AG08396 (cell line): ENCODE results near the gene PDE4D.
"Not testable (repeated sequence)": the region's sequence is repeated elsewhere in the genome, so short reads cannot be mapped to it uniquely, and the experiment has no call there.

Experiments used
- DNase-seq: peaks from one replicate; pipeline ENCODE4 v3.0.0; 2012; ENCODE audit warnings: low spot score, mixed read lengths

PDE4D gene

GRCh38 chr5:59799668-59800346 is 93.7 kb downstream of the PDE4D start:
- DNase-seq = peak; percentile 33

DNA sequence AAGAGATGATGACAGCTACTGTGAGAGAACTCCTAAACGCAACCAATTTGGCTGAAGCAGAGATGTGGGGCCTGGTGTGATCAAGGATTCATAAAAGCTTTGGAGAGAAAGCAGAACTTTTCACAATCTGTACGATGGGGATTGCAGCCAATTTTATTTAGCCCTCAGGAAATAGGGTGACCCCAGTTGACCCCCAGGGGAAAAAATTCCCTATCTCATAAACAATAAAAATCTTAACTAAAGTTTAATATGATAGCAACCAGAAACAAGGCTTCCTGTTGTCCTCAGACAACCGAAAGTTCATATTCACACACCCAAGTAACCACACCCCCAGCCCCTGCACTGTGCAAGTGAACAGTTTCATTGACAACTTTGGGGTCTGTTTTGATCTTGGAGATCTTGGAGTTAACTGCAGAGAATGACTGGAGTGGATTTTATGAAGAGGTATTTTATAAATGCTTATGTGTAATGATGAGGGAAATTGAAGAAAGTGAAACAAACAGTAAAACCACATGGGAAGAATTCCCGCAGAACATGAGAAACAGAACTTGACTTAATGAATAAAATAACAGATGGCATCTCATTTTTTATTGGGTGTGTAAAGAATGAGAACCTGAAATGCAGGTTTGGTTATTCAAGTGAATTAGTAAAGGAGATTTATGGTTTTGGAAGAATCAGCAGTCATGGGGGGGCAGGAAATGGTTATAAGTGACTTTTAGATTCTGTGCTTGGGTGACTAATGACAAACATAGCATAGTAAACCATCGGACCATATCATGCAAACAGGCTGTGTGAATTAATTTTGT is 94.5 kb downstream of the PDE4D start:
- DNase-seq = no peak

DNA sequence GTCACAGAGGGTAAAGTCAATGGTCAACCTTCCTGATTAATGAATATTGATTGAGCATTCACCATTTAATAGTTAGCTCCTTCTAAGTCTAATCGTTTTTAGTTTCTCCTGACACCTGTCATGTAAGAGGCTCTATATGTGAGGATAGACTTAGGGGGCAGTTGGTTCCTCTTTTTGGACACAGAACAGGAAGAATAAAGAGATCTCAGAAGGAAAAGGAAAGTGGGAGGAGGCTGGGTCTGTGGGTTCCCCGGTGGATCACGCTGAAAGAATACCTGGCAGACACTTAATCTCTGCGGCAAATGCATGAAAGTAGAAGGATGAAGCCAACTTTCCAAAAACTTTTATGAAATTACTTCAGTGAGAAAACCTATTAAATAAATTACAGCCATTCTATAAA is 98.4 kb downstream of the PDE4D start:
- DNase-seq = no peak

- peak; percentile 41 for DNase-seq
Observed at GRCh38 chr5:59792983-59793585, 100.4 kb downstream of the PDE4D start.

GRCh38 chr5:59791617-59792016 is 101.9 kb downstream of the PDE4D start:
- no peak for DNase-seq

DNA sequence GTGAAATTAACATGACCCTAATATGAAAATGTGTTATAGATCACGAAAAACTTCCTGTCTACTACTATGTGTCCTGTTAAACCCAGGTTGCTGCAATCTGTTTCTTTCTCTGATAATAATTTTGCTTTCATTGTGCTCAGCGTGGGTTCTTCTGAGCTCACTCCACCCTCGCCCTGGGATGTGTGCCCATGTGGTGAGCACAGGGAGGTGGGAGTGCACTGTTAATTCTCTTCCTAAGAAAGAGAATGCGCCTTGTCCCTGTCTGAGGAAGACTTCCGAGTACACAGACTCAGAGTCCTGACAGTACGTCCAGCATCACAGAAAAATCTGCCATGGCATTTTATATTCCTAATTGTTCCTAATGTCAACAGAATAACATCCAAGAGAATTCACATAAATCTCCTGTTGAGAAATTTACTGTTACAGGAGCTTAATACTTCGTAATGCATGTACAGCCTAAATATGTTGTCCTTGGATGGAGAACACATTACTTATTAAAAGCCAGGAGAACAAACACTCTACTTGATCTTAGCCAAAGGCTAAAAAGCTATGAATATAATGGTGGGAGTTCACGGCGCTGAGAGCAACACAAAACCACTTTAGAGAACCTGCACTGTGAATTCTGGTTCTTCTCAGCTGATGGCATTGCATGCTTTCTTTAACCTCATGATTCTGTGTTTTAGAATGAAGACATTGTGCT is 102.6 kb downstream of the PDE4D start:
- no peak for DNase-seq

DNA sequence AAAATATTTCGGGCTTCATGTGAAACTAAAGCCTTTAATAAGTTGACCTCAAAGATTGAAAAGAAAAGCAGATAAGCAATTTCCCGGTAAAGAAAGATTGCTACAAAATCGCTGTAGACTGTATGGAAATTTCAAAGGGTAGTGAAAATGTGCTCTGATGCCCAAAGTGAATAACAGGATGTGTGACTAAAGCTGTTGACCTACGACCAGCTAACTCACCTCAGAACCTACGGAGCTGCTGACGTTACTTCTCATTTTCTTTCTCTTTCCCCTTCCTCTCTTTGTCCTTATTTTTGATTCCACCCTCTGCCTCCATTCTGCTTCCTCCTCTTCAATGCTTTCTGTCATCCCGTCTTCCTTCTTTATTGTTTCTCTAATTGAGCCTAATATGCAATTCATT is 103.2 kb downstream of the PDE4D start:
- no peak for DNase-seq

DNA sequence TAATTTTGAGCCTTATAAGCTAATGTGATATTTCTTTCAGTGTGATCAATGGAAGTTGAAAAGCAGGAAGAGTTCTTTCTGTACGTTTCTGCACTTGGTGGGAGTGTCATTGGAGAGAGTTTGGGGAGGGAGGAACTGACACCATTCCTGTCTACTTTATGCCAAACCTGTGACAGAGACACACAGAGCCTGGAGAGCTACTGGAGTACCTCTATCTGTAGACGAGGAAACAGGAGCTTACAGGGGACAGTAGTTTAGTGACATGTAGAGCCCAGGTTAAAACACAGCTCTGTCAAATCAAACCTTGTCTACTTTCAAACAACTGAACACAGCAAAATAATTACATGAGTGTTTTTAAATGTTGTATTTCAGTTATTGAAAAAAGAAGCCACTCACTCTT is 103.6 kb downstream of the PDE4D start:
- no peak for DNase-seq

- DNase-seq = no peak
Observed at GRCh38 chr5:59789197-59789596, 104.3 kb downstream of the PDE4D start.

- DNase-seq = no peak
Observed at GRCh38 chr5:59786334-59786805, 107.2 kb downstream of the PDE4D start.

DNA sequence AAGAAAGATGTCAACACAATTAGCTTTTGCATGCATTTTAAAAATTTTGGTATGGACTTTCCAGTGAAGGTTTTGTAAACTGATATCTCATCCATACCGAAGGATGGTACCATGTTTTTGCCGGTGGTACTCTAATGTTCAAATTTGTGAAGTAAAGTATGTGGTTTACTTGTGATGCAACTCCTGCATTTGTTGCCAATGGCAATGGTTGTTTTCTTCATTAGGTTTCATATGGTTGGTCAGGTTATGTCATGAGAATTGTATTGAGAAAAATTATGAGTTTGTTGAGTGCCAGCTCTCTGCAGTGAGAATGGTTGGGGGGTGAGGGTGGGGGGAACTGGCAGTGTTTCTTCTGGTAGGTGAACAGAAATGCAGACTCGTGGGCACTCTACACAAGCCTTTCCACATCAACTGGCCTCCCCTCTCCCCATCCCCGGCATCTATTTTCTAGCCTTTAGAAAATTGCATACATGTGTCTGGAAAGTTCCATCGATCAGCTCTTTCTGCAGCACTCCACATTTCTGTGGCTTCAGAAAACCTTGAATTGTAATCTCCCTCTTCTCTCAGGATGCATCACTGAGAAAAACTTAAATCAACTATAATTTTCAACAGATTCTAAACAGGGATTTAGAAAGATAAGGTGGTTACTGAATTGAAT is 107.7 kb downstream of the PDE4D start:
- no peak for DNase-seq

DNA sequence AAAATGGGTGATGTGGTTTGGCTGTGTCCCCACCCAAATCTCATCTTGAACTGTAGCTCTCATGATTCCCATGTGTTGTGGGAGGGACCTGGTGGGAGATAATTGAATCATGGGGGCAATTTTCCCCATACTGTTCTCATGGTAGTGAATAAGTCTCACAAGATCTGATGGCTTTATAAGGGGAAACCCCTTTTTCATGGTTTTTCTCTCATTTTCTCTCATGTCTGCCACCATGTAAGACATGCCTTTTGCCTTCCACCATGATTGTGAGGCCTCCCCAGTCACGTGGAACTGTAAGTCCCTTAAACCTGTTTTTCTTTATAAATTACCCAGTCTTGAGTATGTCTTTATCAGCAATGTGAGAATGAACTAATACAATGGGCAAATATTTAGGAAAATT is 108.8 kb downstream of the PDE4D start:
- not testable (repeated sequence) for DNase-seq

DNA sequence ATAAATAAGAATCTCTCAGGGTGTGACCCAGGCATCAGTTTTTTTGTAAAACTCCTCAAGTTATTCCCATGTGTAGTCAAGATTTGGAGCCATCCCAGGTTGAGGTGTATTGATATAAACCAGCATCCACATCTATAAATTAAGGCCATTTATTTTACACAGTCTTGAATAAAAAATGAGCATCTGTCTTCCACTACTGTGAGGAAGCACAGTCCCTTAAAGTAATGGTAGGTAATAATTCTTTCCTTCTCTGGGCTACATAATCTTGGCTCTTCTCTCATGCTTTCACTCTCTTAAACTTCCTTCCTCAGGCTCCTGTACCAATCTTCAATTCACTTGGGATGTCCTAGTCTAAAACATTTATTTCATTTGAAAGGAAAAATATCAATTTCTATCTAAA is 110.3 kb downstream of the PDE4D start:
- DNase-seq = no peak

GRCh38 chr5:59782856-59783255 is 110.7 kb downstream of the PDE4D start:
- DNase-seq = no peak

- no peak for DNase-seq
Observed at GRCh38 chr5:59779453-59779852, 114.1 kb downstream of the PDE4D start.

GRCh38 chr5:59777028-59777427 is 116.5 kb downstream of the PDE4D start:
- DNase-seq = no peak

DNA sequence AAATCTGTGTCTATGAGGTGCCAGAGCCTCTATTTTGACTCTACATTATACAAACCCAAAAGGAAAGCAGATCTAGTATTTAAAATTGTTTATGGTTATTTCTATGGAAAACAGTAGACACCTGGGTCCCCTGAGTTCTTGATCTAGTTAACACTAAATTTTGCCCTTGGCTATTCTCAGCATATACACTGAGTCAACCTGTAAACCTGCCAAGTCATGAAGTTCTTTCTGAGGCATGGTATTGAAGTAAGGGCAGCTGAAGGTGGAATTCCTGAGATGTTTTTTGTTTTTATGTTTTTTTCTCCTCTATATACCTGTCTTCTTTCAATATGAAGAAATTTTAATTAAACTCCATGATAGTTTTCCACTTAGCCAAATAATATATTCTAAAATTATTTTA is 120.2 kb downstream of the PDE4D start:
- no peak for DNase-seq

DNA sequence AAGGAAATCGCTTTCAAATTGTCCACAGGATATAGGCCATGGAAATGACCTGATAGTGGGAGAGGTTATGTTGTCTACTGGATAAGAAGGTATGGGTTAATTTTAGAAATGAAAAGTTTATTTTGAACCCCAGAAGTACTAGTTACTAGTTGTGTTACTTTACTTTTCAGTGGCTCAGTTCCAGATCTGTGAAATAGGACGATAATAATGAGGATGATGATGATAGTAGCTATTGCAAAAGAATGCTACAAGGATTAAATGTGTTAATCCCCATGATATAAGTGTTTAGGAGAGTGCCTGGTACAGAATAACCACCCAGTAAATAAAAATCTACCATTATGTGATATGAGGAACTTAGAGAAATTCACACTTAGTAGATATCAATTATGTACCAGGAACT is 120.8 kb downstream of the PDE4D start:
- DNase-seq = no peak

DNA sequence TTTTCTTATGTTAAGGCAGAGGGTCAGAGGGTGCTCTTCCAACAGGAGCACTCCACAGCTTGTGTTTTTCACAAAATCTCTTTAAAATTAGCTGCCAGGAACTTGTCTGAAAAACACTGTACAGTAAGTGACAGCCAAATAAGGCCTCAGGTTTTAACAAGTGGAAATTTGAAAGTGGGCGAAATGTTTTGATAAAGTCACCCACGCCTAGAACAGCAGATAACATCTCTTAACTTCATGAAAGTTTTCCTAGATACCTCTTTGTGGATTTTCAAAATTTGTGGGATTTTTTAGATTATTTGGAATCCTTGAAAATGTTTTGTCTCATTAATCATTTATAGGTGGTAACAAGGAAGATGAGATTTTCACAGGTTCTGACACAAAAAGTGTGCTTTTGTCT is 121.3 kb downstream of the PDE4D start:
- DNase-seq = no peak

DNA sequence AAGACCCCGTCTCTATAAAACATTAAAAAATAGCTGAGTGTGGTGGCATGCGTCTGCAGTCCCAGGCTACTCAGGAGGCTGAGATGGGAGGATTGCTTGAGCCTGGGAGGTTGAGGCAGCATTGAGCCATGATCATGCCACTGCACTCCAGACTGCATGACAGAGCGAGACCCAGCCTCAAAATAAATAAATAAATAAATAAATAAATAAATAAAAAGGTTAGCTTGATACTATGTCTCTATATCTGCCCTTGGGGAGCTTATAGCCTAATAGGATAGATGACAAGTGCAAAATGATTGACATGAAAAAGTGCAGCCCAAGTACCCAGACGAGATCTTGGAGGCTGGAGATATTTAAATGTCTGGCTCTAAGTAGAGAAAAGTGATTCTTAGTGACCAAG is 122.6 kb downstream of the PDE4D start:
- no peak for DNase-seq

- no peak for DNase-seq
Observed at GRCh38 chr5:59769832-59770231, 123.7 kb downstream of the PDE4D start.

DNA sequence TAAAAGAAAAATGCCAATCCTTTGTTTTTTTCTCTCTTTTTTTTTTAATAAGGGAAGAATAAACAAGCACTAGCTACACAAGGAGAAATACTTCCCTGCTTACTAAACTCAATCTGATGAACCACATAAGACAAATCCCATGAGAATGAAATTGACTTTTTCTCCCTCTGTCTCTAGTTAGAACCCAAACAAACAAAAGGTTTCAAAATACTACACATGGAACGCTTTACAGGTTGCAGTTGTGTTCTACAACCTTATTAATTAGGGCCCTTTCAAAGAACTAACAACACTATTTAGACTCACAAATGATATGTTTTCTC is 124.5 kb downstream of the PDE4D start:
- no peak for DNase-seq
